ENCODE results near the gene F2RL3.
"Not testable (repeated sequence)": the region's sequence is repeated elsewhere in the genome, so short reads cannot be mapped to it uniquely, and the experiment has no call there.

Gene F2RL3

DNA sequence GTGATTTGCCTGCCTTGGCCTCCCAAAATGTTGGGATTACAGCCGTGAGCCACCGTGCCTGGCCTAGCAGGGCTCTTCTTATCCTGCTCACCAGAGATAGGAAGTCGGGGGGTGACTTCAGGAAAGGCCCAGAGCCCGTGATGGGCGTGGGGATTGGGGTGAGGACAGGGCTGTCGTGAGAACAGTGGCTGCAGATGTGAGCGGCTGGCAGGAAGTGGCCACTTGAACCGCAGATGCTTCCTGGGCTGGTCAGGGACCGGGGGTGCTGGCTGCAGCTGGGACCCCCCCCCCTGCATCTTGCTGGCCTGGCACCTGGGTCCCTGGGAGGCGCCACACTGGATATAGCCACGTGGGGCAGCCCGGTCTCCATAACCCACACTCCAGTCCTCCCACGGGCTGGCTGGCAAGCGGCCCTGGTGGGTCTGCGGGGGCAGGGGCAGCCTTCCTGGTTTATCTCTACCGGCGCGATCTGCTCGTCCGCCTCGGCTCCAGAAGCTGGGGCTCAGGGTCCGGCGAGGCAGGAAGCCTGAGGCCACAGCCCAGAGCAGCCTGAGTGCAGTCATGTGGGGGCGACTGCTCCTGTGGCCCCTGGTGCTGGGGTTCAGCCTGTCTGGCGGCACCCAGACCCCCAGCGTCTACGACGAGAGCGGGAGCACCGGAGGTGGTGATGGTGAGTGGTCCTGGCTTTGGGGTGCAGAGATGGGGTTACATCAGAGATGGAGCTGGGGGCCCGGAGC lies at the start of gene F2RL3:
Gene F2RL3, plus strand, starts transcription at position 371 of the 737 bp plus-strand sequence. Its CDS starts 191 bp downstream, at position 562.
- peak; percentile 65 for DNase-seq

DNA sequence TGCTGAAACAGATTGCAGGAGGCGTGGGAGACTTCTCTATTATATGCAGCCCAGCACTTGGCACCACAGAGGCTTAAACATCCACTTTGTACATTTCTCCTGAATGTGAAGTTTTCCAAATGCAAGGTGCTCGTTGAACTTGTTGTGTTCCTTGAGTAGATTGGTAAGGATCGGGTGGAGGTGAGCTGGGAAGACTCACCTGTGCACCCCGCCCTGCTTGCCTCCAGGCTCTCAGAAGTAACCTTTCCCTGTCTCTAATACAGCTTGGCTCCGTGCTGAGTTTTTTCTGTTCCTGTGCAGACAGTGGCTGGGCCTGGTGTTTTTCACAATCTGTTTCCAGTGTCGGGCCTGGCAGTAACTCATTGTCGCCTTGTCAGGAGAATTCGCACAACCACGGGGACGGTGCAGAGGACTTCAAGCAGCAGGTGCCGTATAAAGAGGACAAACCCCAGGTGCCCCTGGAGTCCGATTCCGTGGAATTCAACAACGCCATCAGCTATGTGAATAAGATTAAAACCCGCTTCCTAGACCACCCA lies 47.3 kb upstream of the F2RL3 start:
- no peak for DNase-seq

DNA sequence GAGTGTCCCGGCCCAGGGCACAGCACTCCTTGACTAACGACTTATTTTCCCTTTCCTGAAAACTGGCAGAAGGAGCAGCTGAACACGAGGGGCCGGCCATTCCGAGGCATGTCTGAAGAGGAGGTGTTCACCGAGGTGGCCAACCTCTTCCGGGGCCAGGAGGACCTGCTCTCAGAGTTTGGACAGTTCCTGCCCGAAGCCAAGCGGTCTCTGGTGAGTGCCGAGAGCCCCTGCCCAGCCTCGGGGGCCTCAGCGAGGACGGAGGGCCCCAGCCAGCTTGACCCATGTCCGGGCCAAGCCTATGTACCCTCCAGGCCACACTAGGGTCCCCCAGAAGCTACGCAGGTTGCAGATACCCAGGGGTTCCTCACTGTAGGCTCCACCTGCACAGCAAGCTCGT lies 41.9 kb upstream of the F2RL3 start:
- DNase-seq = no peak

DNA sequence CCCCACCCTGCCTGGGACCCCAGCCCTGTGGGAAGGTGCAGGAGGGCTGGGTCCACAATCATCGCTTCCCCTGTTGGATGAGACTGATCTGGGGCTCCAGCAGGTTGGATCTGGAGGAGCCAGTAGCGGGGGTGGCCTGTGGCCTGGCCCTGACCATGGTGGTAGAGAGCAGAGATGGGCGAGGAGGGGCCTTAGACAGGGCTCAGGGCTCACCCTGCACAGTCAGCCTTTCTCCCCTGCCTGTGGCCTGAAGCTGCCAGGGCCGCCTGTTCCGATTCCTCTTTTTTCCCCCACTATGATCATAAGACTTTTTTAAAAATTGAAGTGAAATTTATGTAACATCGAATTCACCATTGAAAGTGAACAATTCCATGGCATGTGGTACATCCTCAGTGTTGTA lies 41.4 kb upstream of the F2RL3 start:
- DNase-seq = no peak

DNA sequence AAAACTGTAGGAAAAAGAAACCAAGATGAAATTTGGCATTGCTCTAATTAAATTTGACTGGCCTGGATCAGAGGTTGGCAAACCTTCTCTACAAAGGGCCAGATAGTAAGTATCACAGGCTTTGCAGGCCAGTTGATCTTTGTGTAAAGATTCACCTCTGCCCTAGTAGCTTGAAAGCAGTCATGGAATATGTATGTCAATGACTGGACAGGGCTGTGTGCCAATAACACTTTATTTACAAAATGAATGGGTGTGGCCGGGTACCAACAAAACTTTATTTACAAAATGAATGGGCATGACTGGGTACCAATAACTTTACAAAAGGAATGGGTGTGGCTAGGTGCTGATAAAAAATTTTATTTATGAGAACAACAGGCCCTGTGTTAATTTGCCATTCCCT lies 39.6 kb upstream of the F2RL3 start:
- no peak for DNase-seq

DNA sequence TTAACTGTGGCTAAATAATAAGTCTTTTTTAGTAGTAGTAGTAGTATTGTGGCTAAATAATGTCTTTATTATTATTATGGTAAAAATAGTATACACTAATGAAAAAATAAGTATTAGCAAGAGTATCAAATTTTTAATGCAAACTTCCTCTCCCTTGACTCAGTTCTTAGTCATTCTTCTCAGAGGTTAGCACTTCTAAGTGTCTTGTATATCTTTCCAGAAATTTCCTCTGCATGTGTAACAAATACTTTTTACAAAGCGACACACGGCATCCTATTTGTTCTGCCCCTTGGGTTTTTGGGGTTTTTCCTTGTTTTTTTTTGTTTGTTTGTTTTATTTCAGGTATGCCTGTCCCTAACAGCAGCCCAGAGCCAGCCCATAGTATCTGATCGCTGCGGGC lies 38.7 kb upstream of the F2RL3 start:
- DNase-seq = no peak

DNA sequence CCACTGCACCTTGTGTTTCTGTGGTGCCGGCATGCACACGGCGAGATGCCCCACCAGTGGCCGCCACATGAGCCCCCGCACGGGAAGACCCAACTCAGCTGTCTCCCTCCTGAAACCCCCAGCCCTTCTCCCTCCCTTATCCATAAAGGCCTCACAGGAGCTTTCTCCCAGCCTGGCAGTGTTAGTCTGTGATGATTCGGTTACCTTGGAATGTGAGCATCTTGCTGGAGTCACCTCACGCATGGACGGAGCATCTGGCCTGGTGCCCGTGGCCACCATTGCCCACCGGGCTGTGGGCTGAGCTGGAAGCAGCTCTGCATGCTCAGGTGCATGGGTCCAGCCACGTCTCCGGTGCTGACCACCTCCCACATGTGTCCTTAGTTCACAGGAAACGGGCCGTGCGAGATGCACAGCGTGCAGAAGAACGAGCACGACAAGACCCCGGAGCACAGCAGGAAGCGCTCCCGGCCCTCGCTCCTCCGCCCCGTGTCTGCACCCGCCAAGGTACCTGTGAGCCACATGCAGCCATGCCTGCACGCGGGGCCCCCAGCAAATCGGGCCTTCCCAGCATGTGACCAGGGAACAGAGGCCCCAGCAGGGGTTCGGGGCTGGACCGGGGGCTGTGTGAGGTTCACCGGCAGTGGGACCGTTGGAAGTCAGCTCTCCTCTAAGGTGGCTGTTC lies 37.6 kb upstream of the F2RL3 start:
- DNase-seq = no peak

DNA sequence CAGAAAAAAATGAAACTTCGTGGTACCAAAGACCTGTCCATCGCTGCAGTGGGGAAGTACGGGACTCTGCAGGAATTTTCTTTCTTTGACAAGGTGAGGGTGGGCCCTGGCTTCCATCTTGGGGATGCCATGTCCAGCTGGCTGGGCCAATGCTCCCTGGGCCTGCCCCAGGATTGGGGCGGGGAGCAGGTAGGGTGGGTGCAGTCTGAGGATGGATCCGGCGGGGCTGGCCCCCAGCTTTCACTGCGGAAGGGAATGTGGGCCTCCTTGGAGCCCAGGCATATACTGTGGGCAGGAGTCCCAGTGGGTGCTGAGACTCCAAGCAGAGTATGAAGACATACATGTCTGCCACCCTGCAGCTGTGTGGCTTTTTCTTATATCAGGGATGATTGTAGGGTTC lies 35.7 kb upstream of the F2RL3 start:
- no peak for DNase-seq

DNA sequence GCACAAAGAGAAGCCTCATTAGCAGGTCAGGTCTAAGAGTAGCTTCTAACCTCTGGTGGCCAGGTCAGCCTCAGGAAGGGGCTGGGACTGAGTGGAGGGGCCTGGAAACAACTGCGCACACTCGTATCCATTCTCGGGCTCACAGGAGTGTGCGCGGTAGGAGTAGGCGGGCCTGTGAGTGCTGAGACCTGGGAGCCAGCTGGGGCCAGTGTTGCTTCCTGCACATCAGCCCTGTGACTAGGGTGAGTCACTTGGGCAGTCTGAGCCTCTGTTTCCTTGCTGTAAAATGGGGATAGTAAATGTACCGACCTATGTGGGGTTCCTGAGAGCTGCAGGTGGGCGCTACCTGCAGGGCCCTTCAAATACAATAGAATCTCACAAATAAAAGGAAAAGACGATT lies 32.7 kb upstream of the F2RL3 start:
- DNase-seq = no peak

DNA sequence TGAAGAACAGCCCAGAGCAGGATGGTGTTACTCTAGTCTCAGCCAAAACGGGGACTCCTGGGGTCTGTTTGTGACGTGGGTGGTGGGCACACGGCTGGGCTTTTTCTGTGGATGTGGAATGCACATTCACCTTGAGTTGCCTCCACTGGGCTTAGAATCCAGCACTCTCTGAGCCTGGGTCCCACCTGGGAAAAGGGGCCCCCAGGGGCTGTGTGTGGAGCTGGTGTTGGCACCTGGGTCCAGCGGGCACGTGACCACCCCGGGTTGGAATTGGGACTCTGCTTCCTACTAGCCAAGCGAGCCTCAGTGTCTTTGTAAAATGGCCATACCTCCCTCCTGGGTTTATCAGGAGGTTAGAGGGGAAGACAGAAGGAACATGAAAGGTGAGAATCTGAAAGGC lies 29.2 kb upstream of the F2RL3 start:
- no peak for DNase-seq

DNA sequence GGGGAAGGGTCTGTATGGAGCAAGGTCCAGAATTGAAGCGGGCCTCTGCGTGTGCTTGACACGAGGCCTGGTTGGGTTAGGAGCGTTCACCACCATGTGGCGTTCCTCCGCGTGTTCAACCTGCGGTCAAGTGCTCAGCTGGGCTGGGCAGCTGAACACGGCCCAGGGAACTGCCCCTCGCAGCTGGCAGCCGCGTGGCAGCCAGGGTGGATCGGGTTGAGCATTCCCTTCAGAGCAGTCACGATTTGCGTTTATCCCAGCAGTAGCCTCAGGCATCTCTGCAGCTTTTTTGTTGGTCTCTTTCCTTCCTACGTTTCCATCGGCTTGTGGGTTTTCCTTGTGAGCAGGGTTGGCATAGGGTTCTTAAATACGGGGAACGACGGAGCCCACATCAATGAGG lies 28.7 kb upstream of the F2RL3 start:
- DNase-seq = no peak

DNA sequence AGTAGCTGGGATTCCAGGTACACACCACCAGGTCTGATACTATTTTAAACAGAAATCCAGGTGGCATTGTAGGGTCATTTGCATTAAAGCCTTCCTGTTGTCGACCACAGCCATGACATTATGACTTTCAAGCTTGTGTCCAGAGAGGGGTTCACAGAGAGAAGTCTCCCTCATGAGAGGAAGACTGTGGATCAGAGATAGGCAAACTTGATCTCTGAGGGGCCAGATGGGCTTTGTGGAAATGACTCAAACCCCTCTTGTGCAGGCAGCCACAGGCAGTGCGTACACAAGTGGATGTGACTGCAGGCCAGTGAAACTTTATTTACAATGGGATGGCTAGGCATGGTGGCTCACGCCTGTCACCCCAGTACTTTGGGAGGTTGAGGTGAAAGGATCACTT lies 27.8 kb upstream of the F2RL3 start:
- DNase-seq = no peak

DNA sequence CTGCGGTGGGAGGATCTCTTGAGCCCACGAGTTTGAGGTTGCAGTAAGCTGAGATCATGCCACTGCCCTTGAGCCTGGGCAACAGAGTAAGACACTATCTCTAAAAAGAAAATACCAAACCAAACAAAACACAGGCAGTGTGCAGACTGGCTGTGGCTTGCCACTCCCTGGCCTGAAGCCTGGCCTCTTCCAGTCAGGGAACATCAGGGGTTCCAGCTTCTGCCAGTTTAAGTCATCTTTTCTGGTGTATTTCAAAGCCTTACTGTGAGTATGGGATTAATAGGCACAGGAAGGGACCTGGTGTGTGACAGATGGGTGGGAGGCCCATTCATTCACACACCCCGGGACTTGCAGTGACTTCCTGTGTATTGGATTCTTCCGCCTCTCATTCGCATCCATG lies 27.0 kb upstream of the F2RL3 start:
- DNase-seq = no peak

DNA sequence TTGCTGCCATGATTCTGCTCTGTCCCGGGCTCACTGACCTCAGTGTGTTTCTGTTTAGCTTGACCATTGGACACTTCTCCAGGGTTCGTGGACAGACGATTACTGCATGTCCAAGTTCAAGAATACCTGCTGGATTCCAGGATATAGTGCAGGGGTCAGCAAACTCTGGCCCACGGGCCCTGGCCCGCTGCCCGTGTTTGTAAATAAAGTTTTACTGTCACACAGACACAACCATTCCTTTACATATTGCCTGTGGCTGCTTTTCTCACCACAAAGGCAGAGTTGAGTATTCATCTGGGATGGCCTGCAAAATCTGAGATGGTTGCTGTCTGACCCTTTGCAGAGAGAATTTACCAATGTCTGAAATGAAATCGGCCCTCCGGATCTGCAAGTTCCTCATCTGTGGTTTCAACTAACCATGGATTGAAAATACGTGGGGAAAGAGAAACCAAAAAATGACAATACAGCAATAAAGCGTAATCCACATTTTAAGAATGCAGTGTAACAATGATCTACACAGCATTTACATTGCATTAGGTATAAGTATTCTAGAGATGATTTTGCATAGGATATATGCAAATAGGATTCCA lies 25.9 kb upstream of the F2RL3 start:
- no peak for DNase-seq

DNA sequence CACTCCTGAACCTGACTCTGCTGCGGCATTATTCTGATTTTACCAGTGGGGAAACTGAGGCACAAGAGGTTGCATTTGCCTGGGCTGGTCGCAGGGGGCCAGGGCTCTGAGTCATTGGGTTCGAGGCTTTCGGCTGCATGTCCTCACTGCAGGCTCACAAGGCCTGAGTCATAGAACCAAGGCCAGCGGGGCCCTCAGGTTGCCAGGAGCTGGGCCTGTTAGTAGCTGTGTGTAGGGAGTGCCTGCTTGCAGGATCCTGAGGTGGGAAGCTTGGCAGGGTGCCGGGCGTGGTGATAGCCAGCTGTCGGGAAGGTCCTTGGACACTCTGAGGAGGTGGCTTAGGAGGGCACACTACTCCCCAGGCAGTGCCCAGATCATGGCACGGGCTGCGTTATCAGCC lies 21.6 kb upstream of the F2RL3 start:
- DNase-seq = no peak

DNA sequence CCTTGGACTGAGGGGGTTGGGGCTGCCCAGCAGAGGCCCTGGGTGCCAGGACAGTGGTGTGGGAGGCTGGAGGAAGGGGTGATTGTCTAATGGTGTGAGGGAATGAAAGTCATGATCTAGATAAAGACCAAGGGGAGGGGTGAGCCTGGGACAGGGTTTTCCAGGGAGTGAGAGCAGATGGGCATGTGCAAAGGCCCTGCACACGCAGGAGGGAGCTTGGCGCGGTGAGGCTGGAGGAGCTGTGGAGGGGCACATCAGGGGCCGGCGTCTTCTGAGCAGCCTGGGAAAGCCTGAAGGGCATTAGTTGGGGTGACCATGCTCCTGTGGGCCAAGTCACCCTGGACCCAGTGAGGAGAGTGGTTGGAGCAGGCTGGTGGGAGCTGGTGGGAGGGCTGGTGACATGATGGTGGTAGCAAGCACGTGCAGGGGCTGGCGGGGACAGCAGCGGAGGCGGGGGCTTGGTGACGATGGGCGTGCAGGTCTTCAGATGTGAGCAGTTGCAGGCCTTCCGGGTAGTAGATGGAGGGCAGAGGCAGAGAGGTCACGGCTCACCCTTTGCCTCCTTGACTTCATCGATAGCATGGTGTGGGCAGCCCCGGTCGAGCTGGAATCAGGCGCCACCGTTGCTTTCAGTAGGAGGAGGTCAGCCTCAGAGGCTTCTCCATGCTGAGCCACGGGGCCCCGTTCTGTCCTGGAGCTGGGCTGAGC lies 20.2 kb upstream of the F2RL3 start:
- no peak for DNase-seq

DNA sequence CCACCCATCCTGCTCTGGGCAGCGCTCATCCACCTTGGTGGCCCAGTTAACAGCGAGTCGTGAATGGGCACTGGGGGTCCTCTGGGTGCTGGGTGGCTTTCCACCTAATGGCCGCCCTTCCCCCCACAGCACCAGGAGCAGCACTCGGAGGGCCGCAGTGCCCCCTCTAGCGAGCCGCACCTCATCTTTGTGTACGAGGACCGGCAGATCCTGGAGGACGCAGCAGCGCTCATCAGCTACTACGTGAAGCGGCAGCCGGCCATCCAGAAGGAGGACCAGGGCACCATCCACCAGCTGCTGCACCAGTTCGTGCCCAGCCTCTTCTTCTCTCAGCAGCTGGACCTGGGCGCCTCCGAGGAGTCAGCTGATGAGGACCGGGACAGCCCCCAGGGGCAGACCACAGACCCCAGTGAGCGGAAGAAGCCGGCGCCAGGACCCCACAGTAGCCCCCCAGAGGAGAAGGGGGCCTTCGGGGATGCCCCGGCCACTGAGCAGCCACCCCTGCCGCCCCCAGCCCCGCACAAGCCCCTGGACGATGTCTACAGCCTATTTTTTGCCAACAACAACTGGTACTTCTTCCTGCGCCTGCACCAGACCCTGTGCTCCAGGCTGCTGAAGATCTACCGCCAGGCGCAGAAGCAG lies 19.3 kb upstream of the F2RL3 start:
- DNase-seq = no peak

DNA sequence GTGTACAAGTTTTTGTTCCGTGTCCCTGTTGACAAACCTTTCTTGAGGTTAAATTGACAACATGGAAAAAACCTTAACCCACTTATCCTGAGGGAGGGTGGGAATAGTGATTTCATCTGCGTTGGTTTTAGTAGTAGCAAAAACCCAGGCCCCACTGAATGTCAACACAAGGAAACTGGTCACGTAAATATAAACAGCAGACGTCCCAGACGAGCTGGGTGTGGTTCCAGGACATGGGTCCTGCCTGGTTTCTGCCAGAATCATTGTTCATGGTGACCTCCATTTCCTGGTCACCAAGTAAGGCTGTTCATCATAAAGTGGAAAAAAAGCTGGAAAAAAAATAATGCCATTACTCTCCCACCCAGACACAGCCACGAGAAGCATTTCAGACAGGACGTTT lies 16.9 kb upstream of the F2RL3 start:
- no peak for DNase-seq

DNA sequence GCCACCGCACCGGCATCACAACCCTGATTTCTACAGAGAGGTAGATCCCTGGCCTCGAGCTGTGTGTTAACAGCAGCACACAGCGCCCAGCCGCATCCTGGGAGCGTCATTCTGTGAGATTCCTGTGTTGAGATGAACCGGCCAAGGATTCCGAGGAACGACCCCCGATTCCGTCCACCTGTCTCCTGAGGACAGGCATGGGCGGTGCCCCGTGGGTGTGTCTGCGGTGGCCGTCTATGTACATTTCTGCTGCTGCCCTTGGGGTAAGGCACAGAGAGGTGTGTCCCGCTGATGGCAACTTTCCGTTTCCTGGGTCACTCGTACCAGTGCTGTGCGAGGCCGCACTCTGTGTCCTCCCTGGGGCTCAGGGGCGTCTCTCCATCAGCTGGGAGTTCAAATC lies 16.1 kb upstream of the F2RL3 start:
- no peak for DNase-seq

DNA sequence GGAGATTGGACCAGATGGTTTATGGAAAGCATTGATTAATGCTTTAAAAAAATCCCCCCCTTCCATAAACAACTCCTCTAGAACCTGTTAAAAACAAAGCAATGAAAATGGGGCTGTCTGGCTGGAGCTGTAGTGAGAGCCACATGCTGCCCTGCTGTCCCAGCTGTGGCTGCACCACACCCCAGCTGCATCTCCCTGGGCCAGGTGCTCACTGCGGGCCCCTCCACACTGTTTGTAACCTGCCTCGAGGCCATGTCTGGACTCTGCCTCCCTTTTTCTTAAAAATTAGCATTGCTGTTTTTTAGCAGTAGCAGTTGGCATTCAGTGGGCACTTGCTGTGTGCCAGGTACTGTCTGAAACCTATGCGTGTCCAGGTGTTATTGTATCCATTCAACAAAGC lies 15.2 kb upstream of the F2RL3 start:
- DNase-seq = no peak

DNA sequence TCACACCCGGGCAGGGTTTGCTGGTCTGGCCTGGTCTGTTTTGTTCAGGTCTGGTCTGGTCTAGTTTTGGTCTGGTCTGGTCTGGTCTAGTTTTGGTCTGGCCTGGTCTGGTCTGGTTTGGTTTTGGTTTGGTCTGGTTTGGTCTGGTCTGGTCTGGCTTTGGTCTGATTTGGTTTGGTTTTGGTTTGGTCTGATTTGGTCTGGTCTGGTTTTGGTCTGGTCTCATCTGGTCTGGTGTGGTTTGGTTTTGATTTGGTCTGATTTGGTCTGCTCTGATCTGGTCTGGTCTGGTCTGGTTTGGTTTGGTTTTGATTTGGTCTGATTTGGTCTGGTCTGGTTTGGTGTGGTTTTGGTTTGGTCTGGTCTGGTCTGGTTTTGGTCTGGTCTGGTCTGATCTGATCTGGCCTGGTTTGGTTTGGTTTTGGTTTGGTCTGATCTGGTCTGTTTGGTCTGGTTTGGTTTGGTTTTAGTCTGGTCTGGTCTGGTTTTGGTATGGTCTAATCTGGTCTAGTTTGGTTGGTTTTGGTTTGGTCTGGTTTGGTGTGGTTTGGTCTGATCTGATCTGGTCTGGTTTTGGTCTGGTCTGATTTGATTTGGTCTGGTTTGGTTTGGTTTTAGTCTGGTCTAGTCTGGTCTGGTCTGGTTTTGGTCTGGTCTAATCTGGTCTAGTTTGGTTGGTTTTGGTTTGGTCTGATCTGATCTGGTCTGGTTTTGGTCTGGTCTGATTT lies 14.4 kb upstream of the F2RL3 start:
- DNase-seq = no peak

DNA sequence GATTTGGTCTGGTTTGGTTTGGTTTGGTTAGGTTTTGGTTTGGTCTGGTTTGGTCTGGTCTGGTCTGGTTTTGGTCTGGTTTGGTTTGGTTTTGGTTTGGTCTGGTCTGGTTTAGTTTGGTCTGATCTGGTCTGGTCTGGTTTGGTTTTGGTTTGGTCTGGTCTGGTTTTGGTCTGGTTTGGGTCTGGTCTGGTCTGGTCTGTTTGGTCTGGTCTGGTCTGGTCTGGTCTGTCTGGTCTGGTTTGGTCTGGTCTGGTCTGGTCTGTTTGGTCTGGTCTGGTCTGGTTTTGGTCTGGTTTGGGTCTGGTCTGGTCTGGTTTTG lies 13.9 kb upstream of the F2RL3 start:
- DNase-seq = not testable (repeated sequence)

Measured in left hindlimb (tissue), 1 donor.